Cardiac muscle cell (in vitro differentiated cells and primary cell): ENCODE results near the gene PDIA2. TPM values are rescaled to one million over a fixed set of nuclear protein-coding genes. Genes with fewer than 3 reads are reported as not detected.
"Not testable (repeated sequence)": the region's sequence is repeated elsewhere in the genome, so short reads cannot be mapped to it uniquely, and the experiment has no call there.

Experiments used
- DNase-seq, 2 donors: peaks; one replicate each; pipeline versions ENCODE4 v3.0.0 to v3.0.0-alpha.2; 2010 to 2017; ENCODE audit warnings: low read depth in 1 of 2, low spot score in 1 of 2
- H3K27ac ChIP-seq: fragments of 200-600 bp; sonication (generic); 2 replicates; pipeline ENCODE4 v1.5.1; 2016
- H3K27me3 ChIP-seq: fragments of 200-600 bp; sonication (generic); 2 replicates; pipeline ENCODE4 v1.6.0; 2016; ENCODE audit warnings: control low read depth
- H3K36me3 ChIP-seq: fragments of 200-600 bp; sonication (generic); 2 replicates; pipeline ENCODE4 v1.5.1; 2016; ENCODE audit warnings: control low read depth
- H3K4me1 ChIP-seq: fragments of 200-600 bp; sonication (generic); 2 replicates; pipeline ENCODE4 v1.8.1; 2017; ENCODE audit warnings: low read depth, mild to moderate bottlenecking, mixed run types
- H3K4me3 ChIP-seq: fragments of 200-600 bp; sonication (generic); 2 replicates; pipeline ENCODE4 v1.5.1; 2016; ENCODE audit warnings: mild to moderate bottlenecking
- H3K9me3 ChIP-seq: fragments of 200-600 bp; sonication (generic); 2 replicates; pipeline ENCODE4 v1.5.1; 2017; ENCODE audit warnings: low read depth, mild to moderate bottlenecking, control low read depth
- CTCF ChIP-seq: IDR thresholded peaks from 2 replicates; pipeline ENCODE4 v1.5.1; 2012; ENCODE audit warnings: low read depth, mild to moderate bottlenecking, low read length
- polyA plus RNA-seq: library from polyadenylated mRNA; unstranded; fragments of >200 nt; fragmentation: Nextera tagmentation; extraction: Ambion mirVana; gene quantifications from 2 replicates; pipeline ENCODE4 v1.2.1, GENCODE V29; 2016
- total RNA-seq: library from RNA; depleted of rRNA; stranded (reverse); fragments of >200 nt; gene quantifications from 2 replicates; pipeline ENCODE4 v1.2.3, GENCODE V29; 2016

Gene PDIA2
- total and polyA plus RNA-seq, 2 experiments from 2014 or later = 1.7 to 3.2 TPM

- no peaks in the 10 kb centered on the region for H3K36me3 ChIP-seq
- H3K4me3 ChIP-seq = no peak overlapping the region
- no peaks in the 10 kb centered on the region for H3K4me1 ChIP-seq
- H3K27me3 ChIP-seq = no peaks in the 10 kb centered on the region
- TF ChIP-seq CTCF = no peak
- no peak for DNase-seq
- H3K27ac ChIP-seq = no peak overlapping the region
- H3K9me3 ChIP-seq = no peaks in the 10 kb centered on the region
Observed at GRCh38 chr16:324451-325334, 41.7 kb downstream of the PDIA2 start.

GRCh38 chr16:325375-326145 lies 42.6 kb downstream of the PDIA2 start:
- Histone ChIP-seq H3K9me3 (no peaks in the 10 kb centered on the region), H3K27ac (no peak overlapping the region), H3K27me3 (no peaks in the 10 kb centered on the region), H3K36me3 (no peaks in the 10 kb centered on the region), H3K4me1 (no peaks in the 10 kb centered on the region), H3K4me3 (no peak overlapping the region)
- no peak for DNase-seq
- TF ChIP-seq CTCF = no peak

GRCh38 chr16:330741-331140 lies 47.8 kb downstream of the PDIA2 start:
- H3K27ac ChIP-seq = peak overlapping the region; percentile 45
- DNase-seq = no peak
- H3K27me3 ChIP-seq = no peaks in the 10 kb centered on the region
- no peak overlapping the region for H3K4me3 ChIP-seq
- TF ChIP-seq CTCF = no peak
- no peaks in the 10 kb centered on the region for H3K36me3 ChIP-seq
- no peaks in the 10 kb centered on the region for H3K9me3 ChIP-seq
- peaks cover 4% of the 10 kb centered on the region for H3K4me1 ChIP-seq

GRCh38 chr16:331181-331814 lies 48.3 kb downstream of the PDIA2 start:
- not testable (repeated sequence) for H3K4me3 ChIP-seq, H3K36me3 ChIP-seq, H3K9me3 ChIP-seq, H3K4me1 ChIP-seq, H3K27me3 ChIP-seq
- DNase-seq = peak; percentile 25 to 69
- peak overlapping the region; percentile 45 for H3K27ac ChIP-seq

- Histone ChIP-seq H3K27ac (no peak overlapping the region), H3K9me3 (no peaks in the 10 kb centered on the region), H3K27me3 (no peaks in the 10 kb centered on the region), H3K4me1 (peaks cover 4% of the 10 kb centered on the region), H3K4me3 (no peak overlapping the region), H3K36me3 (no peaks in the 10 kb centered on the region)
- TF ChIP-seq CTCF = no peak
- peak in 1 of 2 donors; percentile 62 for DNase-seq
Observed at GRCh38 chr16:333406-334094, 50.6 kb downstream of the PDIA2 start.

GRCh38 chr16:334164-334832 lies 51.3 kb downstream of the PDIA2 start:
- not testable (repeated sequence) for H3K27ac ChIP-seq, H3K4me3 ChIP-seq, DNase-seq, H3K36me3 ChIP-seq, H3K27me3 ChIP-seq, H3K4me1 ChIP-seq, H3K9me3 ChIP-seq

GRCh38 chr16:334861-335632 lies 52.1 kb downstream of the PDIA2 start:
- not testable (repeated sequence) for H3K4me3 ChIP-seq, H3K9me3 ChIP-seq, H3K36me3 ChIP-seq, H3K4me1 ChIP-seq, H3K27ac ChIP-seq, H3K27me3 ChIP-seq
- DNase-seq = peak in 1 of 2 donors; percentile 39
